ENCODE measurements around the gene DOK5.

DNA sequence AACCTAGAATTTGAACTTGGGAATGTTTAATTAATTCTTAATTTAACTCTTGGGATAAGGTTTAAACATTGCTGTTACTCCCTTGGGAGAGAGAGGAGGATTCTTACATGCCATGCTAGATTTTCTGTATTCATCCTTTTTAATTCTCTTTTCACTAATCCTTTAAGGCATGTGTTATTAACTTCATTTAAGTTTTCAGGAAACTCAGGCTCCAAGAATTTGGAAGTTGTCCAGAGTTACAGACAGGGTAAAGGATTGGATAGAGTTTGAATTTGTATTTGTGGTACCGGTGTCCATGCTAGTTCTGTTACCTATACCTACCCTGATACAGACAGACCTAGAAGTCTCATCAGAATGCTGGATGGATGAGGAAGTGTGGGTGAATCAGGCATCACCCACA, 23.7 kb downstream of the DOK5 start:
- no peak for TF ChIP-seq POLR2A (IDR thresholded peaks at IDR 0.05; ENCODE audit: low read depth, low read length)
- TF ChIP-seq, protein P1, sequence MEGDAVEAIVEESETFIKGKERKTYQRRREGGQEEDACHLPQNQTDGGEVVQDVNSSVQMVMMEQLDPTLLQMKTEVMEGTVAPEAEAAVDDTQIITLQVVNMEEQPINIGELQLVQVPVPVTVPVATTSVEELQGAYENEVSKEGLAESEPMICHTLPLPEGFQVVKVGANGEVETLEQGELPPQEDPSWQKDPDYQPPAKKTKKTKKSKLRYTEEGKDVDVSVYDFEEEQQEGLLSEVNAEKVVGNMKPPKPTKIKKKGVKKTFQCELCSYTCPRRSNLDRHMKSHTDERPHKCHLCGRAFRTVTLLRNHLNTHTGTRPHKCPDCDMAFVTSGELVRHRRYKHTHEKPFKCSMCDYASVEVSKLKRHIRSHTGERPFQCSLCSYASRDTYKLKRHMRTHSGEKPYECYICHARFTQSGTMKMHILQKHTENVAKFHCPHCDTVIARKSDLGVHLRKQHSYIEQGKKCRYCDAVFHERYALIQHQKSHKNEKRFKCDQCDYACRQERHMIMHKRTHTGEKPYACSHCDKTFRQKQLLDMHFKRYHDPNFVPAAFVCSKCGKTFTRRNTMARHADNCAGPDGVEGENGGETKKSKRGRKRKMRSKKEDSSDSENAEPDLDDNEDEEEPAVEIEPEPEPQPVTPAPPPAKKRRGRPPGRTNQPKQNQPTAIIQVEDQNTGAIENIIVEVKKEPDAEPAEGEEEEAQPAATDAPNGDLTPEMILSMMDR (conservative IDR thresholded peaks at IDR 0.05; ENCODE audit: low read depth, low read length) = no peak
- no peak for TF ChIP-seq RCOR1 (IDR thresholded peaks at IDR 0.05; ENCODE audit: insufficient replicate concordance, low read length)
- TF ChIP-seq CHD1 (IDR thresholded peaks at IDR 0.05; ENCODE audit: low read depth, low read length) = no peak
- no peak for TF ChIP-seq MAZ (IDR thresholded peaks at IDR 0.05; ENCODE audit: borderline replicate concordance, low read depth, low read length)
- no peak for TF ChIP-seq SMC3 (IDR thresholded peaks at IDR 0.05; ENCODE audit: low read depth, low read length)
- TF ChIP-seq, protein P2, sequence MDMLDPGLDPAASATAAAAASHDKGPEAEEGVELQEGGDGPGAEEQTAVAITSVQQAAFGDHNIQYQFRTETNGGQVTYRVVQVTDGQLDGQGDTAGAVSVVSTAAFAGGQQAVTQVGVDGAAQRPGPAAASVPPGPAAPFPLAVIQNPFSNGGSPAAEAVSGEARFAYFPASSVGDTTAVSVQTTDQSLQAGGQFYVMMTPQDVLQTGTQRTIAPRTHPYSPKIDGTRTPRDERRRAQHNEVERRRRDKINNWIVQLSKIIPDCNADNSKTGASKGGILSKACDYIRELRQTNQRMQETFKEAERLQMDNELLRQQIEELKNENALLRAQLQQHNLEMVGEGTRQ (IDR thresholded peaks at IDR 0.05; ENCODE audit: low read depth, low read length) = no peak
- no peak for TF ChIP-seq RFX5 (IDR thresholded peaks at IDR 0.05; ENCODE audit: low read depth, low read length)
- TF ChIP-seq FOS (IDR thresholded peaks at IDR 0.05; ENCODE audit: low read depth, low read length) = no peak
- TF ChIP-seq CEBPB (IDR thresholded peaks at IDR 0.05; ENCODE audit: low read depth, low read length) = no peak
- TF ChIP-seq BHLHE40 (IDR thresholded peaks at IDR 0.05; ENCODE audit: low read depth, low read length) = no peak
- TF ChIP-seq MAFK (IDR thresholded peaks at IDR 0.05; ENCODE audit: low read depth, low read length) = no peak
- no peak for TF ChIP-seq MXI1 (IDR thresholded peaks at IDR 0.05; ENCODE audit: borderline replicate concordance, low read depth, low read length)
